Osteocyte (in vitro differentiated cells): ENCODE results near the gene RFNG. TPM values are rescaled to one million over a fixed set of nuclear protein-coding genes. Genes with fewer than 3 reads are reported as not detected.

ENCODE experiments used
- DNase-seq: peaks from one replicate; pipeline ENCODE4 v3.0.0; 2021; ENCODE audit warnings: mixed read lengths; ENCODE audit not compliant: unreplicated experiment; ENCODE audit errors: extremely low spot score
- H3K27ac Mint-ChIP-seq: one replicate; pipeline ENCODE4 v1.8.0; 2021; ENCODE audit warnings: mild to moderate bottlenecking, mixed read lengths; ENCODE audit not compliant: unreplicated experiment
- H3K27me3 Mint-ChIP-seq: one replicate; pipeline ENCODE4 v1.8.0; 2021; ENCODE audit warnings: mixed read lengths; ENCODE audit not compliant: unreplicated experiment
- H3K36me3 Mint-ChIP-seq: one replicate; pipeline ENCODE4 v1.8.0; 2021; ENCODE audit warnings: mixed read lengths; ENCODE audit not compliant: unreplicated experiment
- H3K4me1 Mint-ChIP-seq: one replicate; pipeline ENCODE4 v1.8.0; 2021; ENCODE audit warnings: mixed read lengths; ENCODE audit not compliant: unreplicated experiment
- H3K4me3 Mint-ChIP-seq: one replicate; pipeline ENCODE4 v1.8.0; 2021; ENCODE audit warnings: mild to moderate bottlenecking, moderate library complexity, mixed read lengths; ENCODE audit not compliant: unreplicated experiment
- H3K9me3 Mint-ChIP-seq: one replicate; pipeline ENCODE4 v1.8.0; 2021; ENCODE audit warnings: mixed read lengths; ENCODE audit not compliant: unreplicated experiment
- total RNA-seq: library from RNA; stranded (reverse); gene quantifications from 2 replicates; pipeline ENCODE4 v1.2.1, GENCODE V29; 2021
- TF ChIP-seq, protein P1 (sequence below): fragments of 200-600 bp; sonication (generic); IDR thresholded peaks from 2 replicates; pipeline ENCODE4 v1.5.0; 2021; ENCODE audit warnings: antibody characterized with exemption, mild to moderate bottlenecking, moderate library complexity

RFNG gene
- total RNA-seq, 1 donor from 2014 or later = 41.0 TPM

DNA sequence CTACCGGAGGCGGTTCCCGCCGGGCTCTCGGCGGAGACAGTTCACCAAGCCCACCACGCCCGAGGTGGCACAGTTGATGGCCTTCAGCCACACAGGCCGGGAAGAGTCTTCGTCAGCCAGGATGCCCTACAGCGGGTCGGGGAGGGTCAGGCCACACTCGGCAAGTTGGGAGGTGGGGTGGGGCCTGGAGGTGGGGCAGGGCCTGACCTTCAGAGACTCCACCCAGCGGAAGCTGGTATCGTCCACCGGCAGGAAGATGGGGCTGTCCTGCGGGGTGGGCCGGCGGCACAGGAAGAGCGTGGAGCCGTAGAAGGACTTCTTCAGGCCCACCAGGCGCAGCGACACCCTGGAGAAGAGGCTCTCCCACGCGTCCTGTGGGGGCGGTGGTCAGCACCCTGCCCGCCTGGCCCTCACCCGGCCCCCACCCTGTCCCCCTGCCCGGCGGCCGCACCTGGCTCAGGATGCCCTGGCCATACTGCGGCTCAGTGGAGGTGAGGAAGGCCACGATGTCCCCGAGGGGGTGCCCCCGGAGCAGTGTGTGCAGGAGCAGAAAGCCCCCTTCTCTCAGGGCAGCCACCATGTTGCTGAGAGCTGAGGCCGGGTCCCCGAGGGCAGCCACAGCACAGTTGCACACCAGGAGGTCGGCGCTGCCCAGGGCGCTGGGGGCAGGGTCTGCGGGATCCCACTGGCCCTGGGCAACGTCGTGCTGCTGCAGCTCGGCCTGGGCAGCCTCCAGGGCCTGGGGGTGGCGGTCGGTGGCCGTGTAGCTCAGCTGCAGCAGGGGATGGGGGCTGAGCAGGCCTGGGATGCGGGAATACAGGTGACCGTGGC is 33.6 kb upstream of the RFNG start:
- Mint-ChIP-seq H3K9me3 (no peaks in the 10 kb centered on the region), H3K36me3 (peaks cover 14% of the 10 kb centered on the region), H3K4me3 (no peak overlapping the region), H3K27ac (no peak overlapping the region), H3K27me3 (no peaks in the 10 kb centered on the region), H3K4me1 (no peaks in the 10 kb centered on the region)
- TF ChIP-seq, protein P1, sequence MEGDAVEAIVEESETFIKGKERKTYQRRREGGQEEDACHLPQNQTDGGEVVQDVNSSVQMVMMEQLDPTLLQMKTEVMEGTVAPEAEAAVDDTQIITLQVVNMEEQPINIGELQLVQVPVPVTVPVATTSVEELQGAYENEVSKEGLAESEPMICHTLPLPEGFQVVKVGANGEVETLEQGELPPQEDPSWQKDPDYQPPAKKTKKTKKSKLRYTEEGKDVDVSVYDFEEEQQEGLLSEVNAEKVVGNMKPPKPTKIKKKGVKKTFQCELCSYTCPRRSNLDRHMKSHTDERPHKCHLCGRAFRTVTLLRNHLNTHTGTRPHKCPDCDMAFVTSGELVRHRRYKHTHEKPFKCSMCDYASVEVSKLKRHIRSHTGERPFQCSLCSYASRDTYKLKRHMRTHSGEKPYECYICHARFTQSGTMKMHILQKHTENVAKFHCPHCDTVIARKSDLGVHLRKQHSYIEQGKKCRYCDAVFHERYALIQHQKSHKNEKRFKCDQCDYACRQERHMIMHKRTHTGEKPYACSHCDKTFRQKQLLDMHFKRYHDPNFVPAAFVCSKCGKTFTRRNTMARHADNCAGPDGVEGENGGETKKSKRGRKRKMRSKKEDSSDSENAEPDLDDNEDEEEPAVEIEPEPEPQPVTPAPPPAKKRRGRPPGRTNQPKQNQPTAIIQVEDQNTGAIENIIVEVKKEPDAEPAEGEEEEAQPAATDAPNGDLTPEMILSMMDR = no peak
- DNase-seq = no peak

DNA sequence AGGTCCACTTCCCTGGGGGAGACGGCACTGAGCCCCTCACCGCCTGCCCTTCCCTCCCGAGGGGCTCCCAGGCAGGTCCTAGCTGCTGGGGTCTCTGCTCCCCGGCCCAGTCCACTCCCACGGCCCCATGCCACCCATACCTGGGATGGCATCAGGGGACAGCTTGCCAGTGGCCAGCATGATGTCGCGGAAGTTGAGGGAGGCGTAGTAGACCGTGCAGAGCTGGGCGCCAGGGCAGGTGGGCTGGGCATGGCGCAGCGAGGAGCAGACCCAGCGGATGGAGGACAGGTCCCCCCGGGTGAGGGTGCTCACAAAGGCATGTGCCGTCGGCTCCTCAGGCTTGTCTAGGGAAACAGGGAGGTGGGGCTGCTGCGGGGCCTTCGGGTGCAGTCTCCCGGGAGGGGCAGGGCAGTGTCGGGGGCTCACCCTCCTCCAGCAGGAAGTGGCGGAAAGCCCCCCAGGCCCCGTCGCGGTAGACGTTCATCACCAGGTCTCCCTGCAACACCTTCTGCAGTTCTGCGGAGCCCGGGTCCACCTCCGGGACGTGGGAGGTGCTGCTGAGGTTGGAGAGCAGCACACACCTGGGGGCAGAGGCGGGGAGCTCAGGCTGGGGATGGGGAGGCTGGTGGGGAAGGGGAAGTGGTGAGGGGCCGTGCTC is 32.9 kb upstream of the RFNG start:
- no peaks in the 10 kb centered on the region for H3K27me3 Mint-ChIP-seq
- H3K27ac Mint-ChIP-seq = no peak overlapping the region
- no peak overlapping the region for H3K4me3 Mint-ChIP-seq
- H3K4me1 Mint-ChIP-seq = no peaks in the 10 kb centered on the region
- no peaks in the 10 kb centered on the region for H3K9me3 Mint-ChIP-seq
- DNase-seq = no peak
- peaks cover 16% of the 10 kb centered on the region for H3K36me3 Mint-ChIP-seq
- TF ChIP-seq, protein P1 = no peak

DNA sequence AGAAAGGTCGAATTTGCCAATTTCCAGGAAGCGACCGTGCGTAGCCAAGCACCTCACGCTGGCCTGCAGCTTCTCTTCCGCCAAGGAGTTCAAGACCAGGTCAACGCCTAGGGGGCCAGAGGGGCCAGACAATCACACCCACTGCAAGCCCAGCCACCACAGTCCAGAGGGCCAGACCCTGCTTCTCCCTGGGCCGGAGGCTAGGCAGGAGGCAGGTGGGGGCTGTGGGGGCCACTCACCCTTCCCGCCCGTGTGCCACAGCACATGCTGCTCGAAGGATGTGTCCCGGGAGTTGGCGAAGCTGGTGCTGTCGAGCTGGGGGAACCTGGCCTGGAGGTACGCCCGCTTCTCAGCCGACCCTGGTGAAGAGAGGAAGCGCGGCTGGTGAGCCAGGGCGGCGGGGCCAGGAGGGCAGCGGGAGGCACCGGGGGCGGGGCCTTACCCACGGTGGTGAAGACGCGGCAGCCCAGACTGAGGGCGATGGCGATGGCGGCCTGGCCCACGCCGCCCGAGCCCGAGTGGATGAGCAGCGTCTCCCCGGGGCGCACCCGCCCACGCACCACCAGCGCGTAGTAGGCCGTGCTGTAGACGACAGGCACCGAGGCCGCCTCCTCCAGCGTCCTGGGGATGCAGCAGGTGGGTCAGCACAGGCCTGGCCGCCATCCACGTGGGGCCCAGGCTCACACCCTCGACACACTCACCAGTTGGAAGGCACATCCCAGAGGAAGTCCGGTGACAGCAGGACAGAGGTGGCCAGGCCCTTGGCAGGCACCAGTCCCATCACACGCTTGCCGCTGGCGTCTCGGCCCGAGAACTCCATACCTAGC is 32.1 kb upstream of the RFNG start:
- H3K36me3 Mint-ChIP-seq = peaks cover 16% of the 10 kb centered on the region
- TF ChIP-seq, protein P1 = no peak
- H3K4me3 Mint-ChIP-seq = no peak overlapping the region
- H3K9me3 Mint-ChIP-seq = no peaks in the 10 kb centered on the region
- no peaks in the 10 kb centered on the region for H3K27me3 Mint-ChIP-seq
- DNase-seq = no peak
- no peak overlapping the region for H3K27ac Mint-ChIP-seq
- H3K4me1 Mint-ChIP-seq = no peaks in the 10 kb centered on the region

DNA sequence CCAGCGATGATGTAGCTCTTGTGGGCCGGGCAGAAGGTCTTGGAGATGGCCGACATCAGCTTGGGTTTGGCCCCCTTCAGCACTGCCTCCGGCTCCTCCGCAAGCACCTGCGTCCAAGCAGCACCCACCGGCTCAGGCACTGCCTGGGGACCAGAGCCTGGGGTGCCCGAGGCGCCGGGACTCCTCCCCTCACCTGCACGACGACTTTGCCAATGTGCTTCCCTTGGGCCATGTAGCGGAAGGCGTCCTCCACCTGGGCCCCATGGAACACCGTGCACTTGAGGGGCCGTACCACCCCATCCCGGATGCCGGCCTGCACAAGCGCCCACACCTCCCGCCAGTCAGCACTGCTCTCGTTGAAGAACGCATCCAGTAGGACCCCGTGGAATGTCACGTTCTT is 31.4 kb upstream of the RFNG start:
- Mint-ChIP-seq H3K27me3 (no peaks in the 10 kb centered on the region), H3K4me3 (no peak overlapping the region), H3K27ac (no peak overlapping the region), H3K9me3 (no peaks in the 10 kb centered on the region), H3K4me1 (no peaks in the 10 kb centered on the region), H3K36me3 (peaks cover 15% of the 10 kb centered on the region)
- TF ChIP-seq, protein P1 = no peak
- DNase-seq = no peak

DNA sequence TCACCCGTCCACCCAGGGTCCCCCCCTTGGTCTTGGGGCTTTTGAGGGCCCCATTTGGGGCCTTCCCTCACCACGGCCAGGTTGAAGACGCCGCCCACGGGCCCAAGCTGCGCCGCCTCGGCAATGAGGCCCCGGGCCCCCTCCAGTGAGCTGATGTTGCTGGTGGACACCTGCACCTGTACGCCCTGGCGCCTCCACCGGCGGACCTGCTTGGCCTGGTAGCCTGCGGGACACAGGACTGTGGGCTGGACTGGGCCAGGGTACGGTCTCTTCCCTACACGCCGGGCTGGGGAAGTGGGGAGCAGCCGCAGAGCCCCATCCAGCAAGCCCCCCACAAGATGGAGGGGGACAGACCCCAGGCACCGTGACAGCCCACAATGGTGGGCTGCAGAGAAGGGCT is 30.8 kb upstream of the RFNG start:
- H3K36me3 Mint-ChIP-seq = peaks cover 12% of the 10 kb centered on the region
- no peak for DNase-seq
- H3K4me1 Mint-ChIP-seq = no peaks in the 10 kb centered on the region
- H3K4me3 Mint-ChIP-seq = no peak overlapping the region
- no peak overlapping the region for H3K27ac Mint-ChIP-seq
- TF ChIP-seq, protein P1 = no peak
- H3K27me3 Mint-ChIP-seq = no peaks in the 10 kb centered on the region
- no peaks in the 10 kb centered on the region for H3K9me3 Mint-ChIP-seq
